ENCODE data around the gene TCF25.
"Not testable (repeated sequence)": the region's sequence is repeated elsewhere in the genome, so short reads cannot be mapped to it uniquely, and the experiment has no call there.

TCF25 gene, protein sequence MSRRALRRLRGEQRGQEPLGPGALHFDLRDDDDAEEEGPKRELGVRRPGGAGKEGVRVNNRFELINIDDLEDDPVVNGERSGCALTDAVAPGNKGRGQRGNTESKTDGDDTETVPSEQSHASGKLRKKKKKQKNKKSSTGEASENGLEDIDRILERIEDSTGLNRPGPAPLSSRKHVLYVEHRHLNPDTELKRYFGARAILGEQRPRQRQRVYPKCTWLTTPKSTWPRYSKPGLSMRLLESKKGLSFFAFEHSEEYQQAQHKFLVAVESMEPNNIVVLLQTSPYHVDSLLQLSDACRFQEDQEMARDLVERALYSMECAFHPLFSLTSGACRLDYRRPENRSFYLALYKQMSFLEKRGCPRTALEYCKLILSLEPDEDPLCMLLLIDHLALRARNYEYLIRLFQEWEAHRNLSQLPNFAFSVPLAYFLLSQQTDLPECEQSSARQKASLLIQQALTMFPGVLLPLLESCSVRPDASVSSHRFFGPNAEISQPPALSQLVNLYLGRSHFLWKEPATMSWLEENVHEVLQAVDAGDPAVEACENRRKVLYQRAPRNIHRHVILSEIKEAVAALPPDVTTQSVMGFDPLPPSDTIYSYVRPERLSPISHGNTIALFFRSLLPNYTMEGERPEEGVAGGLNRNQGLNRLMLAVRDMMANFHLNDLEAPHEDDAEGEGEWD

DNA sequence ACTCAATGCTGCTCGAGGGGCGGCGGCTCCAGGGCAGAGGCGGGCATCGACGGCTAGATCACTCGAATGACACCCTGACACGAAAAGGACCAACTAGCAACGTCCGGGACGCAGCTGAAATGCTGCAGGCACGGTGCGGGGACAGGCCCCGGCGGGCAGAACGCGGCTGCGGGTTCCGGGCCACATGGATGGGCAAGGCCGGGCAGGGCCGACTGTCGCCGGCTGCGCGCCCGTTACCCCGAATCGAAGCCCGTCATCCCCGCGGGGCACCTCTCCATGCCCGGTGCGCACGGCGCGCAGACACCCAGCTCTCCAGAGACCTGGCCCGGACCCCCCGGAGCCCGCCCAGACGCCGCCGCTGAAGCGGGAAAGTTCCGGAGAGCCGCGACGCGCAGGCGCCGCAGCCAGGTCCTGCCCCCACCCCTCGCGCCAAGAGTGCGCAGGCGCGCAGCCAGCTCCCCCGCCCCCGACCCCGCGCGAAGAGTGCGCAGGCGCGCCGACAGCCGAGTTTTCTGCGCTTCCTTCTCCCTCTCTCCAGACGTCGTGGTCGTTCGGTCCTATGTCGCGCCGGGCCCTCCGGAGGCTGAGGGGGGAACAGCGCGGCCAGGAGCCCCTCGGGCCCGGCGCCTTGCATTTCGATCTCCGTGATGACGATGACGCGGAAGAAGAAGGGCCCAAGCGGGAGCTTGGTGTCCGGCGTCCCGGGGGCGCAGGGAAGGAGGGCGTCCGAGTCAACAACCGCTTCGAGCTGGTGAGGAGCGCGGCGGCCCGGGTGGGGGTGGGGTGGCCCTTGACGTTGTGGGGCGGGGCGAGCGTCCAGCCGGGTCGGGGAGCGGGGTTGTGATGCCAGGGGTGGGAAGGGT, at the start of gene TCF25:
TSS of gene TCF25 (plus strand) at position 484 of the 863 bp plus-strand sequence. CDS start at position 560, 76 bp downstream.
- peak; percentile 70 to 72 for DNase-seq (ENCODE audit: extremely low read depth in 1 of 2, low read depth in 1 of 2)

DNA sequence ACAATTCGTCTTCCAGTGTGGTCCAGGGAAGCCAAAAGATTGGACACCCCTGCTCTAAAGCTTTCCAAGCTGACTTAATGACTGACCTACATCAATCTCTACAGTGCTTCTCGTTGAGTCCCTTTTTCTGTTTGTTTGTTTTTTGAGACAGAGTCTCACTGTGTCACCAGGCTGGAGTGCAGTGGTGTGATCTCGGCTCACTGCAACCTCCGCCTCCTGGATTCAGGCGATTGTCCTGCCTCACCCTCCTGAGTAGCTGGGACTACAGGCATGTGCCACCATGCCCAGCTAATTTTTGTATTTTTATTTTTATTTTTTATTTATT, 49.6 kb upstream of the TCF25 start:
- DNase-seq (ENCODE audit: extremely low read depth in 1 of 2, low read depth in 1 of 2) = not testable (repeated sequence)

DNA sequence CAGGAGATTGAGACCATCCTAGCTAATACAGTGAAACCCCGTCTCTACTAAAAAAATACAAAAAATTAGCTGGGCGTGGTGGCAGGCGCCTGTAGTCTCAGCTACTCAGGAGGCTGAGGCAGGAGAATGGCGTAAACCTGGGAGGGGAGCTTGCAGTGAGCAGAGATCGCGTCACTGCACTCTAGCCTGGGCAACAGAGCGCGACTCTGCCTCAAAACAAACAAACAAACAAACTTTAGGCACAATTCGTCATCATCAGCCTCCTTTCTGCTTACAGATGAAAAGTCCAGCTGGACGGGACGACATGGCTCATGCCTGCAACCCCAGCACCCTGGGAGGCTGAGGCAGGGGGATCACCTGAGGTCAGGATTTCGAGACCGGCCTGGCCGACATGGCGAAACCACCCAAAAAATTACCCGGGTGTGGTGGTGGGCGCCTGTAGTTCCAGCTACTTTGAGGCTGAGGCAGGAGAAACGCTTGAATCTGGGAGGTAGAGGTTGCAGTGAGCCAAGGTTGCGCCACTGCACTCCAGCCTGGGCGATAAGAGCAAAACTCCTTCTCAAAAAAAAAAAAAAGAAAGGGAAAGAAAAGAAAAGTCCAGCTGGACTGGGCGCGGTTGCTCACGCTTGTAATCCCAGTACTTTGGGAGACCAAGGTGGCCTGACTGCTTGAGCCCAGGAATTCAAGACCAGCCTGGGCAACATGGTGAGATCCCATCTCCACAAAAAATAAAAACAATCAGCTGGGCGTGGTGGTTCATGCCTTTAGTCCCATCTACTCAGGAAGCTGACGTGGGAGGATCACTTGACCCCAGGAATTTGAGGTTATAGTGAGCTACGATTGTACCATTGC, 46.6 kb upstream of the TCF25 start:
- no peak for DNase-seq (ENCODE audit: extremely low read depth in 1 of 2, low read depth in 1 of 2)

DNA sequence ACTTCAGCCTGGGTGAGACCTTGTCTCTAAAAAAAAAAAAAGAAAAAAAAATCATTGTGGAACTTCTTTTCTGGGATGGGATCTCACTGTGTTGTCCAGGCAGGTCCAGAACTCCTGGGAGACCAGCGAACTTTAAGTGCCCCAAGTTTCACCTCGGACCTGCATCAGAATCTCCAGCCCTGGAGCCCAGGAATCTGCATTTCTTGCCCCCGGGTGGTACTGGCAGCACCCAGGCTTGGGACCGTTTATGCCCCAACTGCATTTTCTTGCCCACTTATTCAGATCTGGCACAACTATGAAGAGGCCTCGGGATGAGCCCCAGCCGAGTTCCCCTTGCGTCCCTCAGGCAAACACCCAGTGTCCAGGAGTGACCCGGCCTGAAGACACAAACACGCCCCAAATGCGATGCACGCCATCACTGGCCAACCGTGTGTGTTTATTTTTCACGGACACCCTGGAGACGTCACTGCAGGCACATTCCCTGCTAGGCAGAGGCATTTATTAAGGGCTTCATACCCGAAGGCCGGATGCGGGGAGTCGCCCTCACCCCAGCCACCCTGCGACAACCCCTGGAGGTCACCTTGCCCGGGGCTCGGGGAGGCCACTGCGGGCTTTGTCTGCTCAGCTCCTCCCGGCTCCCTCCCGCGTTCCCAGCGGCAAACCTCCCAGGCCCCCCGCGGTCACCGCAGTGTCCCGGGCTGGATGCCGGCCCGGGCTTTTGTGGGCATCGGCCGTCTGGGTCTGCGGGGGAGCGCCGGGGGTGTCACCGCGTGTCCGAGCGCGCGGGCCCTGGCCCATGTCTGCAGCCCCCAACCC, 45.8 kb upstream of the TCF25 start:
- no peak for DNase-seq (ENCODE audit: extremely low read depth in 1 of 2, low read depth in 1 of 2)

DNA sequence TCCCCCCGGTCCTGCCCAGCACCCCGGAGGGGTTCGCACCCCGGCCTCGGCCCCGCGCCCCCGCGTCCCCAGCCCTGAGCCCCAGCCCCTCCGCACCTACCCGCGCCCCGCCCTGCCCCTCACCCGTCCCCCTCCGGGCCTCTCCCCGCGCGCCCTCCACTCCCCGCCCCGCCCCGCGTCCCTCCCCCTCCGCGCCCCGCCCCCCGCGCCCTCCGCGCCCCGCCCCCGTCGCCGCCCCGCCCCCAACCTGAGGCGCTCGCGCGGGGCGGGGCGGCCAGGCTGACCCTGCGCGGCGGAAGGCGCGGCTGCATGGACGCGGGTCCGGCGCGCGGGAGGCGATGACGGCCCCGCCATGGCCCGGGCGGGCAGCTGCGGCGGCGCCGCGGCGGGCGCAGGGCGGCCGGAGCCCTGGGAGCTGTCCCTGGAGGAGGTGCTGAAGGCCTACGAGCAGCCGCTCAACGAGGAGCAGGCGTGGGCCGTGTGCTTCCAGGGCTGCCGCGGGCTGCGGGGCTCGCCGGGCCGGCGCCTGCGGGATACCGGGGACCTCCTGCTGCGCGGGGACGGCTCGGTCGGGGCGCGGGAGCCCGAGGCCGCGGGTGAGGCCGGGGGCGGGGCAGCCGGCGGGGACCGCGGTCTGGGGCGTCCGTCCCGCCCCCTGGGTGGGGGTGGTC, 45.1 kb upstream of the TCF25 start, which contains the start of gene SPIRE2:
TSS of gene SPIRE2 (plus strand) at position 277 of the 671 bp plus-strand sequence. CDS start at position 353, 76 bp downstream.
- DNase-seq (ENCODE audit: extremely low read depth in 1 of 2, low read depth in 1 of 2) = peak in 1 of 2 donors; percentile 28

DNA sequence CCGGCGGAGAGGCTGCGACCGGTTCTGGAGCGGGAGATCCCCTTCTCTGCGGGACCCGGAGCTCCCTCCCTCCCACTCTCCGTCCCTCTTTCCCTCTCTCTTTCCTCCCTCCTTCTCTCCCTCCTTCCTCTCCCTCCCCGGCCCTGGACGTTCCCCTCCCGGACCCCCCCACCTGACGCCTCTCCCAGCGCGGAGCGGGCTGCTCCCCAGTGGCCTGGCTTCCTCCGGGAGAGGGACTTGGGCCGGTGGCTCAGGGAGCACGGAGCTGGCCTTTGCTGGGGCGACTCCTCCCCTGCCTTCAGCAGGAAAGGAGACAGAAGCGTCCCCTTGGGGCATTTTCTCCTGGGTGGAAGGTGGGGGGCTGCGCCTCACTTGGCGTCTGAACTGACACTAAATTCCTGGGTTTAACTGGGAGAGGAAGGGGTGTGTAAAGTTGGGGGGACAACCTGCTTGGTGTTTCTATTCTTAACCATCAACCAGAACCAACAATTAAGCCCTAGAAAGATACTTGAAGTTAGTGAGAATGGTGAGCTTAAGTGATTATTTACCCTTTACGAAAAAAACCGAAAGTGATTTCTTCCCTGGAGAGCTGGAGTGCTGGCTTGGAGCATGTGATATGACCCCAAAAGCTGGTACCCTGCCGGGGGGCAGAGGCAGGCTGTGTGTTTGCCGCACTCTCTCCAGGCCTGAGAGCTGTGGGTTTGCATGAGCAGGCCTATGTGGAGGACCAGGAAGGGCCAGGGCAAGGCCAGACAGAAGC, 44.3 kb upstream of the TCF25 start:
- DNase-seq (ENCODE audit: extremely low read depth in 1 of 2, low read depth in 1 of 2) = no peak

DNA sequence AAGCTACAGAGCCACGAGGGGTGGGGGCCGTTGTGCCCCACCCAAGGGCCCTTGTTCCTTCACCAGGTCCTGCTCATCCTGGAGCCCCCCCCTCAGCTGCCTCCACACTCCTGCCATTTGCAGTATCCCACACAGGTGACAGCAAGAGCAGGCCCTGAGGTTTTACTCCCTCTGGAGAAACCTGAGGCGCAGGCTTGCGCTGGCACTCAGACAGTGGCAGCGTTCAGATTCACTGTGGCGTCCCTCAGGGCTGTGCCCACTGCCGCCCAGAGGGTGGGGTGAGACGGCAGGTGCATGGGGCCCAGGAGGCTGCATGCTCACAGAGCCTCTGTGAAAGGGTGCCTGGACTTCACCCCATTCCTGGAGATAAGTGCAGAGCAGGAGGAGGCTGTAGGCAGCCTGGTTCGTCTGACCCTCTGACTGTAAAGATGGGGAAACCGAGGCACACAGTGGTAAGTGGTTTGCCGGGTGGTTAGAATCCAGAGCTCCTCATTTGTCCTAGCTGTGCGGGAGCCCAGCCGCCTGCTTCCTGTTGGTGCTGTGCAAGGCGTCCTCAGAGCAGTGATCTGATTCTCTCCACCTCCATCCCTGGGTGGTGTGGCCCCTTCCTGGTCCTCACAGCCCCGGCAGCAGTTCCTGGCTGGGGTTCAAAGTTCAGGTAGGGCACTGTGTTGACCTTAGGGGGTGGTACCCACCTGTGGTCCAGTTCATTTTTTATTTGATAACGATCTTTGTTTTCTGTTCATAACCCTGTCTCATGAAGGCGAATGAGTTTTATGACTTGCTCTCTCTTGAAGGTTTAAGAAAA, 43.6 kb upstream of the TCF25 start:
- no peak for DNase-seq (ENCODE audit: extremely low read depth in 1 of 2, low read depth in 1 of 2)

DNA sequence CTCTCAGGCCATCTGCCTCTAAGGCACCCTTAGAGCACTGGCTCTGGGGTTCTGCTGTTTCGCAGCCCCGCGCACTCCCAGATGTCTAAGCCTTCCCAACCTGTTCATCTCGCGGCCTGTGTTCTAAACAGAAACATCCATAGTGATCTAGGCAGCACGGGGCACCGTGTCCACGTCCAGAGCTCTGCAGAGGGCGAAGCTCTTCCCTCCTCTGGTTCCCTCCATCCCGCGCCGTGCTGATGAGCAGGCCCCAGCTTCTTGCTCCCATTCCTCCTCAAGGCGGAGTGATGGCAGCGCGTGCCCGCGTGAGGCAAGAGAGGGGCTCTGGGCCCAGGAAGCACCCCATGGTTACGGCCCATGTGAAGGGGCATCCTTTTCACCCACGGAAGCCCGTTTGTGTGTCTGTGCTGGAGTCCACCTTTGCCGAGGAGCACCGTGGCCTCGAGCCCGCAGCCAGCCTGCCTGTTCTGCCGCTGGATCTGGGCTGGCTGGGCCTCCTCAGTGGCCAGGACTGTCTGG, 41.5 kb upstream of the TCF25 start:
- no peak for DNase-seq (ENCODE audit: extremely low read depth in 1 of 2, low read depth in 1 of 2)

DNA sequence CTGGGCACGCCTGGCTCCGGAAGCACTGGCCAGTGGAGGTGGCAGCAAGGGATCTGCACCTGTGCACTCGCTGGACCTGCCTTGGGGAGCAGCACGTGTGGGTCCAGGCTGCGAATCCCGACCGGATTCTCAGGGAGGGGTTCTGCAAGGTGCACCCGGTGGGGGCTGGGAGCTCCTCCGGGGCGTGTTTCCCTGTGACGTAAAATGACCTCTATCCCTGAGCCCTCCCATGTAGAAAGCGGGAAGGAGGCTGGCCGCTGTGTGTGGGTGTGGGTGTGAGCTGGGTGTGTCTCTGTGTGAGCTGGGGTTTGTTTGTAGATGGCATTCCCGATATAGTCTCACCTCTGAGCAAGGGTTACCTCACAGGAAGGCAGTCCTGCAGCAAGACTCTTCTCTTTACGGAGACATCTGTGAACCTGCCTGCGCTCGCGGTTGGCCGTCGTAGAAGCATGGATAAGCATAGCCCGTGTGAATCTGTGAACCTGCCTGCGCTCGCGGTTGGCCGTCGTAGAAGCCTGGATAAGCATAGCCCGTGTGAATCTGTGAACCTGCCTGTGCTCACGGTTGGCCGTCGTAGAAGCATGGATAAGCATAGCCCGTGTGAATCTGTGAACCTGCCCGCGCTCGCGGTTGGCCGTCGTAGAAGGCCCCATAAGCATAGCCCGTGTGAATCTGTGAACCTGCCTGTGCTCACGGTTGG, 39.6 kb upstream of the TCF25 start:
- not testable (repeated sequence) for DNase-seq (ENCODE audit: extremely low read depth in 1 of 2, low read depth in 1 of 2)

DNA sequence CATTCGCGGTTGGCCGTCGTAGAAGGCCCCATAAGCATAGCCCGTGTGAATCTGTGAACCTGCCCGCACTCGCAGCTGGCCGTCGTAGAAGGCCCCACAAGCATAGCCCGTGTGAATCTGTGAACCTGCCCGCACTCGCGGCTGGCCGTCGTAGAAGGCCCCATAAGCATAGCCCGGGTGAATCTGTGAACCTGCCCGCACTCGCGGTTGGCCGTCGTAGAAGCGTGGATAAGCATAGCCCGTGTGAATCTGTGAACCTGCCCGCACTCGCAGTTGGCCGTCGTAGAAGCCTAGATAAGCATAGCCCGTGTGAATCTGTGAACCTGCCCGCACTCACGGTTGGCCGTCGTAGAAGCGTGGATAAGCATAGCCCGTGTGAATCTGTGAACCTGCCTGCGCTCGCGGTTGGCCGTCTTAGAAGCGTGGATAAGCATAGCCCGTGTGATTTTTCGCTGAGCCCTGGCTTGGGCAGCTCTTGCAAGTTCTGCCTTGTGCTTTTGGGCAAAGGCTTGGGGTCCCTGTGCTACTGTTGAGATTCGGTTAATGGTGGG, 38.5 kb upstream of the TCF25 start:
- not testable (repeated sequence) for DNase-seq (ENCODE audit: extremely low read depth in 1 of 2, low read depth in 1 of 2)

DNA sequence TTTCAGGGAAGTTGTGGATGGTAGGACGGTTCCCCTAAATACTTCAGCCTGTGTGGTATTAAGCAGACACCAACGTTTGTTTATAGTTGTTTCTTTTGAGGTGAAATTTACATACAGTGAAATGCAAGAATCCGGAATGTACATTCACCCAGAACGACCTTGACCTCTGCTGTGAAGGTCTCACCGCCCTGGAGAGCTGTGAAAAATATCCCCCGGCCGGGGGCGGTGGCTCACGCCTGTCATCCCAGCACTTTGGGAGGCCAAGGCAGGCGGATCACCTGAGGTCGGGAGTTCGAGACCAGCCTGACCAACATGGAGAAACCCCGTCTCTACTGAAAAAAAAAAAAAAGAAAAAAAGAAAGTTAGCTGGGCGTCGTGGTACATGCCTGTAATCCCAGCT, 36.9 kb upstream of the TCF25 start:
- DNase-seq (ENCODE audit: extremely low read depth in 1 of 2, low read depth in 1 of 2) = not testable (repeated sequence)

DNA sequence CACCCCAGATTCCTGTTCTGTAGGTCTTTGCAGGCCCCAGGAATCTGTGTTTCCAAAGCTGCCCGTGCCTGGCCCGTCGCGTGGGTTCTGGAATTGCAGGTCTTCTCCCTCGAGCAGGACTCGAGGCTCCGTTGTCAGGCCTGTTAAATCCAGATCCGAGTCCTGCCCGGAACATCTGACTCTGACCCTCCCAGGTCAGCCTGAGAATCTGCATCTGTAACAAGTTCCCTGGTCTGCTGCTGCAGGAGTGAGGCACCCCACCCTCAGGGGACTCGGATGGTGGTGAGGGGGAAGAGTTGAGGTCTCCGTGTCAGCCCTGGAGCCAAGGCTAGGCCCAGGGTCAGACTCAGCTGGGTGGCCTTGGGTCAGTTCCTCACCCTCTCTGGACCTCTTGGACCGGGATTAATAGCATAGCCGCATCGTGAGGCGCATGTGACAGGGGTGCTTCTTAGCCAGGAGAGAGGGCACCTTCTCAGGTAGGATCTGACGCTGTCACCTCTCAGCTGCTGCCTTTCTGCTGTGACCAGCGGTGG, 36.3 kb upstream of the TCF25 start:
- DNase-seq (ENCODE audit: extremely low read depth in 1 of 2, low read depth in 1 of 2) = no peak

DNA sequence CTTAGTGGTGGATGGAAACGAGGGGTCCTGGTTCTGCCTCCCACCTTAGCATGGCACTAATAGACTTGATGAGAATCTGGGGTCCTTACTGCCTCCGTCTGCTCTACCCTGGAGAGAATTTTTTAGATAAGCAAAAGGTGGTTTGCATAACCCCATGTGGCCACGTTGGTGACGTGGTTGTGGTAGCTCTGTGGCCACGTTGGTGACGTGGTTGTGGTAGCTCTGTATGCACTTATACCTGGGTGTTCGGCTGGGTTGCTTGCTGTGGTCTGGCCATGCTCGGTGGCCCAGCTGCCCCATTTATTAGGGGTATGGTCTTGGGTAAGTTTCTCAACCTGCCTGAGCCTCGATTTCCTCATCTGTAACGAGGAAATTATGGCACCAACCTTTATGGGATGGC, 32.1 kb upstream of the TCF25 start:
- peak; percentile 56 to 71 for DNase-seq (ENCODE audit: extremely low read depth in 1 of 2, low read depth in 1 of 2)

DNA sequence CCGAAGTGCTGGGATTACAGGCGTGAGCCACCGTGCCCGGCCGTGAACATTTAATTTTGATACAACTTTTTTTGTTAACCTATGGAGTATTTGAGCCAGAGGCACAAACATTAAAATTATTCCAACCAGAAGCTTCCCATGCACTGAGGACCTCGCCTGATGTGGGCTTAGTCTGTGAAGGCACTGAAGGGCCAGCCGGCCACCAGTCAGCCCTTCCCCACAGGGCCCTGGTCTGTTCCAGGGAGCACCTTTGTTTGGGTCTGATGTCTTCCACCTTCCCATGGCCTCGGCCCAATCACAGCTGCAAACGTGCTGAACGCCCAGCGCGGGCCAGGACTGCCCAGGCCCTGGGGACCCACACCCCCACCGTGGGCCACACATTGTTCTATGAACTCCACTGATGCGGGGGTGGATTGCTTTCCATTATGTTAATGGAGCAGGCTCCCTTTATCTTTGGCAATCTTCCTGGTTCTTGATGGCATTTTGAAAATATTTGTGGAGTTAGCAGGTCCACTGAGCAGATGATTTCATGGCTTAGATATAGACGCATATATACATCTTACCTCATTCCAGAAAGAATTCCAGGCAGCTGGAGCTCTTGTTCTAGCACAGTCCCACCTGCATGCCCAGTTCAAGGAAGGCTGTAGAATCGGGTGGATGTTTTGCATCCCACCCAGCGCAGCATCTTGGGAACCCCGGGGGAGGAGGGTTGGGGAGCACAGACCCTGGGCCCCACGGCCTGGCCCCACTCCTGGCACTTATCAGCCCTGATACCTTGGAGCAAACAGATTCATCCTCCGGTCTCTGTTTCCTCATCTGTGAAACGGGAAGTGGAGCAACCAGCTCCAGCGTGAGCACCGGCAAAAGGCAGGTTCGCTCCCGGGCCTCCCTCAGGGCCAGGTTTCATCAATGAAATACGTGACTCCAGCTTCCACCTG, 30.7 kb upstream of the TCF25 start:
- DNase-seq (ENCODE audit: extremely low read depth in 1 of 2, low read depth in 1 of 2) = no peak

Measured in stimulated activated CD8-positive, alpha-beta memory T cell treated with anti-CD3 and anti-CD28 coated beads, Interleukin-7, amount 100 ng/mL, for 48 hours (primary cell).